ENCODE results near the gene TRIOBP. TPM values are rescaled to one million over a fixed set of nuclear protein-coding genes. Genes with fewer than 3 reads are reported as not detected.

The TRIOBP gene
- total RNA-seq, 1 donor from 2014 or later = 53.2 TPM

DNA sequence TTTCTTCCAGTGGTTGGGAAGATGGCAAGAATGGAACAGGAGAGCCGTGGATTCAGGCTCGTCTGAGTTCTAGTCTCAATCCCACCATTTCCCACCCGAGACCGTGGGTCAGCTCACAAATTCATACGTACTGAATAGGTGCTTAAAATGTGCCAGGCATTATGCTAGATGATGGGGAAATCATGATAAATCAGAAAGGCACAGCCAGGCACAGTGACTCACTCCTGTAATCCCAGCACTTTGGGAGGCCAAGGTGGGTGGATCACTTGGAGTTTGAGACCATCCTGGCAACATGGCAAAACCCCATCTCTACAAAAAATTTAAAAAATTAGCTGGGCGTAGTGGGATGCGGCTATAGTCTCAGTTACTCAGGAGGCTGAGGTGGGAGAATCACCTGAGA, 7.1 kb downstream of the TRIOBP start:
- no peaks in the 10 kb centered on the region for H3K27me3 Mint-ChIP-seq (ENCODE audit: low read depth)
- no peak for DNase-seq (ENCODE audit: low read depth, low spot score)

DNA sequence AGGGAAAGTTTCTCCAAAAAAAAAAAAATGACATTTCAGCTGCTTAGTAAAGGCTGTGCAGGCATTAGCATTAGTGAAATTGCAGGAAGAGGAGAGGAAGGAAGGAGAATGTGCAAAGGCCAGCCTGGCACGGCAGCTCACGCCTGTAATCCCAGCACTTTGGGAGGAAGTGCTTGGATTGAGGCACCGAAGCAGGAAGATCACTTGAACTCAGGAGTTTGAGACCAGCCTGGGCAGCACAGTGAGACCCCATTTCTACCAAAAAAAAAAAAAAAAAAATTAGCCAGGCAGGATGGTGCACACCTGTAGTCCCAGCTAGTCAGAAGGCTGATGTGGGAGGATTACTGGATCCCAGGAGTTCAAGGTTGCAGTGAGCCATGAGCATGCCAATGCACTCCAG, 7.8 kb downstream of the TRIOBP start:
- no peak for DNase-seq (ENCODE audit: low read depth, low spot score)
- TF ChIP-seq, protein P1, sequence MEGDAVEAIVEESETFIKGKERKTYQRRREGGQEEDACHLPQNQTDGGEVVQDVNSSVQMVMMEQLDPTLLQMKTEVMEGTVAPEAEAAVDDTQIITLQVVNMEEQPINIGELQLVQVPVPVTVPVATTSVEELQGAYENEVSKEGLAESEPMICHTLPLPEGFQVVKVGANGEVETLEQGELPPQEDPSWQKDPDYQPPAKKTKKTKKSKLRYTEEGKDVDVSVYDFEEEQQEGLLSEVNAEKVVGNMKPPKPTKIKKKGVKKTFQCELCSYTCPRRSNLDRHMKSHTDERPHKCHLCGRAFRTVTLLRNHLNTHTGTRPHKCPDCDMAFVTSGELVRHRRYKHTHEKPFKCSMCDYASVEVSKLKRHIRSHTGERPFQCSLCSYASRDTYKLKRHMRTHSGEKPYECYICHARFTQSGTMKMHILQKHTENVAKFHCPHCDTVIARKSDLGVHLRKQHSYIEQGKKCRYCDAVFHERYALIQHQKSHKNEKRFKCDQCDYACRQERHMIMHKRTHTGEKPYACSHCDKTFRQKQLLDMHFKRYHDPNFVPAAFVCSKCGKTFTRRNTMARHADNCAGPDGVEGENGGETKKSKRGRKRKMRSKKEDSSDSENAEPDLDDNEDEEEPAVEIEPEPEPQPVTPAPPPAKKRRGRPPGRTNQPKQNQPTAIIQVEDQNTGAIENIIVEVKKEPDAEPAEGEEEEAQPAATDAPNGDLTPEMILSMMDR (conservative IDR thresholded peaks at IDR 0.05) = no peak
- H3K27me3 Mint-ChIP-seq (ENCODE audit: low read depth) = no peaks in the 10 kb centered on the region
- no peak overlapping the region for H3K4me3 Mint-ChIP-seq
- H3K27ac Mint-ChIP-seq (ENCODE audit: unreplicated experiment) = no peak overlapping the region
- H3K4me1 Mint-ChIP-seq = no peaks in the 10 kb centered on the region
- H3K9me3 Mint-ChIP-seq = no peaks in the 10 kb centered on the region
- peaks cover 3% of the 10 kb centered on the region for H3K36me3 Mint-ChIP-seq (ENCODE audit: low read depth)

More for the DNA sequence above, 7.1 kb downstream of the TRIOBP start:
- no peak overlapping the region for H3K27ac Mint-ChIP-seq (ENCODE audit: unreplicated experiment)
- no peak overlapping the region for H3K4me3 Mint-ChIP-seq
- H3K4me1 Mint-ChIP-seq = no peaks in the 10 kb centered on the region
- H3K9me3 Mint-ChIP-seq = no peaks in the 10 kb centered on the region
- peaks cover 3% of the 10 kb centered on the region for H3K36me3 Mint-ChIP-seq (ENCODE audit: low read depth)
- TF ChIP-seq, protein P1 (conservative IDR thresholded peaks at IDR 0.05) = no peak

DNA sequence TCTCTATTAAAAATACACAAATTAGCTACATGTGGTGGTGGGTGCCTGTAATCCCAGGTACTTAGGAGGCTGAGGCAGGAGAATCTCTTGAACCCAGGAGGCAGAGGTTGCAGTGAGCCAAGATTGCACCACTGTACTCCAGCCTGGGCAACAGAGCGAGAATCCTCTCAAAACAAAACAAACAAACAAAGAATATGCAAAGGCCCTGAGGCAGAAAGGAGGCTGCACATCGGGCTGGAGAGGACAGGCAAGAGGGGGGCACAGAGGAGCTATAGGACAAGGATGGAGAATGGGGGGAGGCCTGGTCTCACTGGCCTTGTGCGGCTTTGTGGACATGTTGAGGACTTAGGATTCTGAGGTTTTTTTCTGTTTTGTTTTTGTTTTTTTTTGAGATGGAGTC, 8.4 kb downstream of the TRIOBP start:
- no peak overlapping the region for H3K4me3 Mint-ChIP-seq
- H3K36me3 Mint-ChIP-seq (ENCODE audit: low read depth) = peaks cover 3% of the 10 kb centered on the region

DNA sequence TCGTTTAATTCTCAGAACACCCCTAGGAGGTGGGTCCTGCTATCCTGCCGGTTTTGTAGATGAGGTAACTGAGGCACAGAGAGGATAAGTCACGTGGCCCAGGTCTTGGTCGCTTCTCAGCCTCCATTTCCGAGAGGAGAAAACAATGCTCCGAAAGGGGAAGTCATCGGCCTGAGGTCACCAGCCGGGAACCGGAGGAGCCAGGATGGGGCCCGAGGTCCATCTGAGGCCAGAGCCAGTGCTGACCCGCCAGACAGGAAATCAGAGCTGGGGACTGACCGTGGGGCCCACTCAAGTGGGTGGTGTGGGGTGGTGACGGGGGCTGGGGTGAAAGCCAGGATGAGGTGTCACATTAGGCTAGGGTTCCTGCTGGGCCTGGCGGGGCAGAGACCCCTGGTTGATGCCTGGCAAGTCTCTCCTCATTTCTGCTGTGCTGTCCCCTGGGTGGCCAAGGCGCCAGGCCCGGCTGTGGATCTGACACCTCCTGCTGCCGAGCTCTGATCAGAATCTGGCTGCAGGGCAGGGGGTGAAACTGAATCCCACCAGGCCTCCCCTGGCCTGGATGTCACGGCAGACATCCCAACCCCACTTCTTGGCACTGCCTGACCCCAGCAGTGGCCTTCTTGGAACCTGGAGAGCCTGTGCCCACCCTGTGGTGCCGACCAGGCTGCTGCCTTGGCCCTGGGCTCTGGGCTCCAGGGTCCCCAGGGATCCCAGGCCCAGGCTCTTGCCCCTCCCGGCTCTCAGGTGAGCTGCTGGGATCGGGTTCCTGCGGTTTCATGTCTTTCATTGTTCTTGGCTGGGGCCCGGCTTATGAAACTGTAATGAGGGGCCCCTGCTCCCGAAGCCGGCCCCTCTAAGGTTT, 12.0 kb downstream of the TRIOBP start:
- Mint-ChIP-seq H3K27me3 (ENCODE audit: low read depth) (no peaks in the 10 kb centered on the region), H3K36me3 (ENCODE audit: low read depth) (peaks cover 3% of the 10 kb centered on the region), H3K9me3 (no peaks in the 10 kb centered on the region), H3K27ac (ENCODE audit: unreplicated experiment) (peak overlapping the region; percentile 57), H3K4me1 (no peaks in the 10 kb centered on the region), H3K4me3 (no peak overlapping the region)
- DNase-seq (ENCODE audit: low read depth, low spot score) = no peak
- TF ChIP-seq, protein P1 (conservative IDR thresholded peaks at IDR 0.05) = no peak

More for the DNA sequence above, 8.4 kb downstream of the TRIOBP start:
- Mint-ChIP-seq H3K27me3 (ENCODE audit: low read depth) (no peaks in the 10 kb centered on the region), H3K27ac (ENCODE audit: unreplicated experiment) (no peak overlapping the region), H3K4me1 (no peaks in the 10 kb centered on the region), H3K9me3 (no peaks in the 10 kb centered on the region)
- TF ChIP-seq, protein P1 (conservative IDR thresholded peaks at IDR 0.05) = no peak
- DNase-seq (ENCODE audit: low read depth, low spot score) = no peak

DNA sequence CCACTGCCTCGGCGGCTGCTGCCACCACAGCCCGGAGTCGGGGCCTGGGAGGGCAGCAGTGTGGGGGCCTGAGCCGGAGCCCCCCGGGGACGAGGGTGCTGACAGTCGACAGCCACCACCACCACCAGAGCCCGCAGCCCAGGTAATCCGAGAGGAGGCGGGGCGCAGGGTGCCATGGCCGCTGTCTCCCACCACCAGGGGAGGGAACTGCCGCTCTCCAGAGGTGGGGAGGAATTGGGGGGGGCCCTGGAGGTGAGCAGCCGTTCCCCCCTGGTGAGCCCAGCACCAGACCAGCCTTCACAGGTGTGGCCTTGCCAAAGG, 12.6 kb downstream of the TRIOBP start:
- no peak overlapping the region for H3K27ac Mint-ChIP-seq (ENCODE audit: unreplicated experiment)
- H3K9me3 Mint-ChIP-seq = no peaks in the 10 kb centered on the region
- DNase-seq (ENCODE audit: low read depth, low spot score) = no peak
- no peaks in the 10 kb centered on the region for H3K27me3 Mint-ChIP-seq (ENCODE audit: low read depth)
- no peaks in the 10 kb centered on the region for H3K4me1 Mint-ChIP-seq
- no peak overlapping the region for H3K4me3 Mint-ChIP-seq
- H3K36me3 Mint-ChIP-seq (ENCODE audit: low read depth) = peaks cover 3% of the 10 kb centered on the region
- TF ChIP-seq, protein P1 (conservative IDR thresholded peaks at IDR 0.05) = no peak
